Neural progenitor cell (in vitro differentiated cells): ENCODE measurements around the gene POFUT2. TPM values are rescaled to one million over a fixed set of nuclear protein-coding genes. Genes with fewer than 3 reads are reported as not detected.

Experiments
- DNase-seq: peaks from one replicate; pipeline ENCODE4 v3.0.0-alpha.2; 2016; ENCODE audit warnings: low spot score
- H2AFZ ChIP-seq: fragments of 200-600 bp; sonication (generic); replicated peaks from 2 replicates; pipeline ENCODE4 v1.6.1; 2016; ENCODE audit warnings: antibody characterized with exemption
- H3F3A ChIP-seq: fragments of 200-600 bp; sonication (generic); 2 replicates; pipeline ENCODE4 v1.6.1; 2016; ENCODE audit warnings: antibody characterized with exemption, low read depth
- H3K27ac ChIP-seq: fragments of 200-600 bp; sonication (generic); 2 replicates; pipeline ENCODE4 v1.5.1; 2016; ENCODE audit warnings: mild to moderate bottlenecking
- H3K27me3 ChIP-seq: fragments of 200-600 bp; sonication (generic); 2 replicates; pipeline ENCODE4 v1.6.1; 2016; ENCODE audit warnings: mild to moderate bottlenecking, moderate library complexity
- H3K36me3 ChIP-seq: fragments of 200-600 bp; sonication (generic); 2 replicates; pipeline ENCODE4 v1.5.1; 2016
- H3K4me1 ChIP-seq: fragments of 200-600 bp; sonication (generic); 2 replicates; pipeline ENCODE4 v1.6.1; 2016; ENCODE audit warnings: mixed run types
- H3K4me2 ChIP-seq: fragments of 200-600 bp; sonication (generic); 2 replicates; pipeline ENCODE4 v1.6.1; 2016
- H3K4me3 ChIP-seq: fragments of 200-600 bp; sonication (generic); 2 replicates; pipeline ENCODE4 v1.5.1; 2016
- H3K79me2 ChIP-seq: fragments of 200-600 bp; sonication (generic); 2 replicates; pipeline ENCODE4 v1.6.1; 2016; ENCODE audit warnings: low read depth
- H3K9ac ChIP-seq: fragments of 200-600 bp; sonication (generic); 2 replicates; pipeline ENCODE4 v1.6.1; 2016
- H3K9me3 ChIP-seq: fragments of 200-600 bp; sonication (generic); 2 replicates; pipeline ENCODE4 v1.5.1; 2016; ENCODE audit warnings: low read depth
- H4K20me1 ChIP-seq: fragments of 200-600 bp; sonication (generic); 2 replicates; pipeline ENCODE4 v1.6.1; 2016; ENCODE audit warnings: low read depth
- H3K27ac Mint-ChIP-seq: 3 replicates; pipeline ENCODE4 v1.8.0; 2021; ENCODE audit warnings: mixed read lengths
- H3K27me3 Mint-ChIP-seq: 2 replicates; pipeline ENCODE4 v1.8.0; 2022; ENCODE audit warnings: low read depth, mild to moderate bottlenecking, inconsistent platforms, moderate library complexity, mixed read lengths; ENCODE audit not compliant: insufficient read depth
- H3K36me3 Mint-ChIP-seq: 3 replicates; pipeline ENCODE4 v1.8.0; 2021; ENCODE audit warnings: mixed read lengths
- H3K4me1 Mint-ChIP-seq: 3 replicates; pipeline ENCODE4 v1.8.0; 2021; ENCODE audit warnings: mixed read lengths
- H3K4me3 Mint-ChIP-seq: 3 replicates; pipeline ENCODE4 v1.8.0; 2021; ENCODE audit warnings: mild to moderate bottlenecking, moderate library complexity, mixed read lengths
- H3K9me3 Mint-ChIP-seq: 3 replicates; pipeline ENCODE4 v1.8.0; 2020; ENCODE audit warnings: mixed read lengths
- CTCF ChIP-seq: fragments of 200-600 bp; sonication (generic); IDR thresholded peaks from 2 replicates; pipeline ENCODE4 v1.5.1; 2017; ENCODE audit warnings: antibody characterized with exemption, mild to moderate bottlenecking
- EZH2 ChIP-seq: fragments of 200-600 bp; sonication (generic); IDR thresholded peaks from 2 replicates; pipeline ENCODE4 v1.6.1; 2017; ENCODE audit warnings: antibody characterized with exemption, mild to moderate bottlenecking, moderate library complexity
- EZH2phosphoT487 ChIP-seq: fragments of 200-600 bp; sonication (generic); IDR thresholded peaks from 2 replicates; pipeline ENCODE4 v1.6.1; 2017; ENCODE audit warnings: antibody characterized with exemption
- total RNA-seq: library from RNA; depleted of rRNA; stranded (reverse); fragments of >200 nt; gene quantifications from 2 replicates; pipeline ENCODE4 v1.2.3, GENCODE V29; 2015; ENCODE audit warnings: low replicate concordance

POFUT2 gene
- total RNA-seq, 1 donor from 2014 or later, result 28.5 TPM

- peaks cover 21% of the 10 kb centered on the region for H4K20me1 ChIP-seq
These were observed 6.7 kb downstream of the POFUT2 start for GRCh38 chr21:45280969-45281368.

GRCh38 chr21:45280178-45280821, 7.4 kb downstream of the POFUT2 start:
- Histone ChIP-seq H3K9ac (no peak overlapping the region), H3K36me3 (peaks cover 10% of the 10 kb centered on the region), H3K27me3 (no peaks in the 10 kb centered on the region), H3K4me3 (no peak overlapping the region), H3K79me2 (peaks cover 17% of the 10 kb centered on the region), H2AFZ (no peak overlapping the region), H3K4me2 (no peak overlapping the region), H3K9me3 (no peaks in the 10 kb centered on the region), H3F3A (no peaks in the 10 kb centered on the region), H4K20me1 (peaks cover 14% of the 10 kb centered on the region), H3K27ac (no peak overlapping the region), H3K4me1 (no peaks in the 10 kb centered on the region)
- Mint-ChIP-seq H3K4me3 (no peak overlapping the region), H3K4me1 (no peaks in the 10 kb centered on the region), H3K36me3 (peaks cover 39% of the 10 kb centered on the region), H3K27ac (no peak overlapping the region), H3K9me3 (no peaks in the 10 kb centered on the region), H3K27me3 (peaks cover 3% of the 10 kb centered on the region)
- no peak for DNase-seq
- TF ChIP-seq CTCF, result no peak
- TF ChIP-seq EZH2, result no peak
- TF ChIP-seq EZH2phosphoT487, result no peak

More at GRCh38 chr21:45280969-45281368, 6.7 kb downstream of the POFUT2 start:
- no peak overlapping the region for H3K27ac ChIP-seq
- no peak overlapping the region for H3K9ac ChIP-seq
- no peaks in the 10 kb centered on the region for H3F3A ChIP-seq
- peaks cover 6% of the 10 kb centered on the region for H3K4me1 Mint-ChIP-seq
- peaks cover 8% of the 10 kb centered on the region for H3K36me3 ChIP-seq
- no peak overlapping the region for H3K4me3 ChIP-seq
- no peaks in the 10 kb centered on the region for H3K9me3 Mint-ChIP-seq
- H3K27me3 ChIP-seq, result no peaks in the 10 kb centered on the region
- H2AFZ ChIP-seq, result no peak overlapping the region
- peaks cover under 1% of the 10 kb centered on the region for H3K4me1 ChIP-seq
- peaks cover 17% of the 10 kb centered on the region for H3K79me2 ChIP-seq
- no peak overlapping the region for H3K4me2 ChIP-seq
- no peaks in the 10 kb centered on the region for H3K27me3 Mint-ChIP-seq
- no peak for DNase-seq
- H3K4me3 Mint-ChIP-seq, result no peak overlapping the region
- TF ChIP-seq EZH2phosphoT487, result no peak
- TF ChIP-seq CTCF, result no peak
- TF ChIP-seq EZH2, result no peak
- H3K9me3 ChIP-seq, result no peaks in the 10 kb centered on the region
- no peak overlapping the region for H3K27ac Mint-ChIP-seq
- peaks cover 44% of the 10 kb centered on the region for H3K36me3 Mint-ChIP-seq

GRCh38 chr21:45279446-45280177, 8.1 kb downstream of the POFUT2 start:
- Histone ChIP-seq H3K27me3 (no peaks in the 10 kb centered on the region), H3K4me2 (no peak overlapping the region), H3K4me1 (no peaks in the 10 kb centered on the region), H4K20me1 (peaks cover 7% of the 10 kb centered on the region), H3K79me2 (peaks cover 17% of the 10 kb centered on the region), H3K9ac (no peak overlapping the region), H2AFZ (no peak overlapping the region), H3F3A (no peaks in the 10 kb centered on the region), H3K36me3 (peaks cover 12% of the 10 kb centered on the region), H3K27ac (no peak overlapping the region), H3K4me3 (no peak overlapping the region), H3K9me3 (no peaks in the 10 kb centered on the region)
- Mint-ChIP-seq H3K4me3 (no peak overlapping the region), H3K4me1 (no peaks in the 10 kb centered on the region), H3K9me3 (no peaks in the 10 kb centered on the region), H3K36me3 (peaks cover 34% of the 10 kb centered on the region), H3K27ac (no peak overlapping the region), H3K27me3 (peaks cover 3% of the 10 kb centered on the region)
- TF ChIP-seq CTCF (no peak), EZH2 (no peak), EZH2phosphoT487 (no peak)
- no peak for DNase-seq
